ENCODE data around the gene SLC44A4. TPM values are rescaled to one million over a fixed set of nuclear protein-coding genes. Genes with fewer than 3 reads are reported as not detected.

The SLC44A4 gene
- total and polyA plus RNA-seq, 9 of the 15 experiments (the other 6 are each of a cell fraction or from before 2014, with no cell fraction given): 7.9 to 18.6 (median 11.2) TPM

GRCh38 chr6:31834367-31835250 is 44.2 kb downstream of the SLC44A4 start (continued):
- TF ChIP-seq HDAC6 (IDR thresholded peaks at IDR 0.05; ENCODE audit: low read depth, low read length) (no peak), MAZ (CRISPR knock-in tag; conservative IDR thresholded peaks at IDR 0.05 in 1 of 2, IDR thresholded peaks at IDR 0.05 in 1 of 2) (peak; percentile 81 to 92), ZNF316 (IDR thresholded peaks at IDR 0.05) (peak; percentile 50), NR2C2 (CRISPR knock-in tag; IDR thresholded peaks at IDR 0.05) (peak; percentile 77), NR2C2 (tag; IDR thresholded peaks at IDR 0.05) (no peak), KLF16 (IDR thresholded peaks at IDR 0.05) (peak; percentile 100), PTRF (tag; IDR thresholded peaks at IDR 0.05) (0 out of 2 replicates have a peak, but pooled peaks have one; percentile 0), PATZ1 (CRISPR knock-in tag; IDR thresholded peaks at IDR 0.05; ENCODE audit: borderline replicate concordance) (no peak; the same call in none of the 2 replicates), MBD2 (IDR thresholded peaks at IDR 0.05; ENCODE audit: borderline replicate concordance, low read depth) (peak; percentile 83), KDM2B (CRISPR knock-in tag; IDR thresholded peaks at IDR 0.05) (peak; percentile 80), ZFP30 (CRISPR knock-in tag; IDR thresholded peaks at IDR 0.05; ENCODE audit: borderline replicate concordance) (no peak; the same call in 1 of the 2 replicates), TAL1 (IDR thresholded peaks at IDR 0.05) (no peak; the same call in 1 of the 2 replicates), HMGN3 (IDR thresholded peaks at IDR 0.05; ENCODE audit: borderline replicate concordance, extremely low read depth, insufficient read length, low read depth, low read length) (peak; percentile 99), ZNF165 (CRISPR knock-in tag; IDR thresholded peaks at IDR 0.05; ENCODE audit: borderline replicate concordance) (peak; percentile 80; the same call in 1 of the 2 replicates), ZBTB8A (IDR thresholded peaks at IDR 0.05; ENCODE audit: partially characterized antibody) (no peak), ZNF512 (tag; IDR thresholded peaks at IDR 0.05) (no peak), TRIM25 (IDR thresholded peaks at IDR 0.05; ENCODE audit: borderline replicate concordance) (no peak; the same call in 1 of the 2 replicates), ZNF785 (CRISPR knock-in tag; IDR thresholded peaks at IDR 0.05) (0 out of 2 replicates have a peak, but pooled peaks have one; percentile 44), POLR2G (IDR thresholded peaks at IDR 0.05; ENCODE audit: low read depth, low read length) (peak; percentile 100), PRMT5 (CRISPR knock-in tag; IDR thresholded peaks at IDR 0.05) (no peak), ETS1 (conservative IDR thresholded peaks at IDR 0.05; ENCODE audit: control insufficient read depth, low read depth, low read length) (peak; percentile 63)
